ENCODE measurements around the gene ZCCHC4.

DNA sequence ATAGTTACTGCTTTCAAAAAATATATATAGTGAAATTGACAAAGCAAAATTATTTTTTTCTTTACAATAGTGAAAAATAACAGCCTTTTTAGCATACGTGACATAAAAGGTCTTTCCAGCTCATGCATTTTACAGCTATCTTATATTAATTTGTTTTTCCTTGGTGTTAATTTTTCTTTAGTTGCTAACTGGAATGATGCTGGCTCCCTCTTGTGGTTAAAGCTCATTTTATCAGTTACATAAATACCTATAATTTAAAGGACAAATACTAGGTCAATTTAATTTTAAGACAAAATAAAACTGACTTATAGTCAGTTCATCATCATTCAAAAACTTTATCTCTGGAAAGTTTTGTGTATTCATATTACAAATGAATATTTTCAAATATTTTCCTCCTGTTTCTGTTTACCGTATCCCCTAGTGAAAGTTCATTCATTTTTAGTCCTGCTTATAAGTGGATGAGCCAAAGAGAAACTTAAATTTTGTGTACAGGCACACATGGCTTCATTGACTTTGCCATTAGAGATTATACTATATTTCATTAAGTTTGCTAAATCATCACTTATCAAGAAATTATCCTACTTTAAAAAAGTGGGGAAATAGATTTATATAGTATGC is 54.5 kb downstream of the ZCCHC4 start:
- TF ChIP-seq CTCF (IDR thresholded peaks at IDR 0.05) (peak; percentile 91), MAX (IDR thresholded peaks at IDR 0.05; ENCODE audit: low read depth) (no peak), POLR2AphosphoS5 (IDR thresholded peaks at IDR 0.05; ENCODE audit: low read depth, low read length) (no peak), YY1 (IDR thresholded peaks at IDR 0.05; ENCODE audit: low read depth) (no peak), USF2 (IDR thresholded peaks at IDR 0.05; ENCODE audit: borderline replicate concordance, low read depth, low read length) (no peak), GABPA (IDR thresholded peaks at IDR 0.05; ENCODE audit: low read depth) (no peak), NFIC (IDR thresholded peaks at IDR 0.05; ENCODE audit: borderline replicate concordance) (no peak), EP300 (IDR thresholded peaks at IDR 0.05; ENCODE audit: borderline replicate concordance in 1 of 2, low read depth in 1 of 2, low read length in 1 of 2) (no peak), EZH2phosphoT487 (IDR thresholded peaks at IDR 0.05; ENCODE audit: borderline replicate concordance, low read depth) (no peak)
